GM12878 (cell line): ENCODE measurements around the gene NKX6-1.

Source experiments
- HCFC1 ChIP-seq: fragments of 150-350 bp; IDR thresholded peaks from 2 replicates; pipeline ENCODE4 v1.6.1; 2014; ENCODE audit warnings: low read length
- YY1 ChIP-seq: IDR thresholded peaks from 2 replicates; pipeline ENCODE4 v1.6.1; 2011; ENCODE audit warnings: low read depth, mild to moderate bottlenecking, low read length

GRCh38 chr4:84442778-84443177, 56.3 kb downstream of the NKX6-1 start:
- TF ChIP-seq HCFC1, result no peak
- TF ChIP-seq YY1, result no peak
